Chondrocyte (in vitro differentiated cells): ENCODE data around the gene NR5A1. TPM values are rescaled to one million over a fixed set of nuclear protein-coding genes. Genes with fewer than 3 reads are reported as not detected.

ENCODE experiments used
- DNase-seq: peaks from one replicate; pipeline ENCODE4 v3.0.0; 2021; ENCODE audit warnings: mixed read lengths, low spot score
- H3K27ac Mint-ChIP-seq: one replicate; pipeline ENCODE4 v1.8.0; 2021; ENCODE audit warnings: mild to moderate bottlenecking, moderate library complexity, mixed read lengths; ENCODE audit not compliant: unreplicated experiment
- H3K27me3 Mint-ChIP-seq: 2 replicates; pipeline ENCODE4 v1.8.0; 2021; ENCODE audit warnings: low read depth, mixed read lengths
- H3K36me3 Mint-ChIP-seq: 2 replicates; pipeline ENCODE4 v1.8.0; 2021; ENCODE audit warnings: low read depth, mixed read lengths
- H3K4me1 Mint-ChIP-seq: 2 replicates; pipeline ENCODE4 v1.8.0; 2021; ENCODE audit warnings: low read depth, mild to moderate bottlenecking, mixed read lengths
- H3K4me3 Mint-ChIP-seq: one replicate; pipeline ENCODE4 v1.8.0; 2021; ENCODE audit warnings: mild to moderate bottlenecking, moderate library complexity, mixed read lengths; ENCODE audit not compliant: unreplicated experiment
- H3K9me3 Mint-ChIP-seq: 2 replicates; pipeline ENCODE4 v1.8.0; 2021; ENCODE audit warnings: low read depth, mixed read lengths
- total RNA-seq: library from RNA; stranded (reverse); gene quantifications from 3 replicates; pipeline ENCODE4 v1.2.1, GENCODE V29; 2021
- TF ChIP-seq, protein P1 (sequence below): fragments of 200-600 bp; sonication (generic); IDR thresholded peaks from 2 replicates; pipeline ENCODE4 v1.5.0; 2021; ENCODE audit warnings: antibody characterized with exemption, mild to moderate bottlenecking, moderate library complexity

NR5A1 gene
- total RNA-seq, 1 donor from 2014 or later = not detected

GRCh38 chr9:124469011-124469832, 38.0 kb downstream of the NR5A1 start:
- DNase-seq = peak; percentile 71

DNA sequence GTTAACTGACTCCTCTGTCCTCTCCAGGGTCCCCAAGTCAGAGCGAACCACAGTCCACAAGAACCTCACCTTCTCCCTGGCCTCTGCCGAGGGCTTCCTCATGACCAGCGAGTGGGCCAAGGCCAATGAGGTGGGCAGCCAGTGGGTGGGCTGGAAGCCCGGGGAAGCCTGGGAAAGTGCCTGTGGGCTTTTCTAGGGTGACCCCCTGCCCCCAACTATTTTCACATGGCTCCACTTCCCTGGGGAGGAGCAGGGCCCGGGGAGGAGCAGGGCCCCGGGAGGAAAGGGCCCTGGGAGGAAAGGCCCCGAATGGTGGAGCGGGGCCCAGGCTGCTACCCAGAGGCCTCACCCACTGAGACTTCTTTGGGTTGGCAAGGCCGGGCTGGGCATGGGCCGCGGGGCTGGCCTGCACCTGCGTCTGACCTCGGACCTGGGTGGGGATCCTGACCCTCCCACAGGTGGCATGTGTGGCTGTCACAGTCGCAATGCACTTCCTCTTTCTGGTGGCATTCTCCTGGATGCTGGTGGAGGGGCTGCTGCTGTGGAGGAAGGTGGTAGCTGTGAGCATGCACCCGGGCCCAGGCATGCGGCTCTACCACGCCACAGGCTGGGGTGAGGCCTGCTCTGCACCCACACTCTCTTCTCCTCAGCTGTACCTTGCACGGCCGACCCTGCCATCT, 39.0 kb downstream of the NR5A1 start:
- Mint-ChIP-seq H3K36me3 (peaks cover 3% of the 10 kb centered on the region), H3K27ac (peak overlapping the region; percentile 33), H3K4me3 (no peak overlapping the region), H3K9me3 (peaks cover 4% of the 10 kb centered on the region), H3K4me1 (no peaks in the 10 kb centered on the region), H3K27me3 (peaks cover 23% of the 10 kb centered on the region)
- DNase-seq = peak; percentile 80
- TF ChIP-seq, protein P1, sequence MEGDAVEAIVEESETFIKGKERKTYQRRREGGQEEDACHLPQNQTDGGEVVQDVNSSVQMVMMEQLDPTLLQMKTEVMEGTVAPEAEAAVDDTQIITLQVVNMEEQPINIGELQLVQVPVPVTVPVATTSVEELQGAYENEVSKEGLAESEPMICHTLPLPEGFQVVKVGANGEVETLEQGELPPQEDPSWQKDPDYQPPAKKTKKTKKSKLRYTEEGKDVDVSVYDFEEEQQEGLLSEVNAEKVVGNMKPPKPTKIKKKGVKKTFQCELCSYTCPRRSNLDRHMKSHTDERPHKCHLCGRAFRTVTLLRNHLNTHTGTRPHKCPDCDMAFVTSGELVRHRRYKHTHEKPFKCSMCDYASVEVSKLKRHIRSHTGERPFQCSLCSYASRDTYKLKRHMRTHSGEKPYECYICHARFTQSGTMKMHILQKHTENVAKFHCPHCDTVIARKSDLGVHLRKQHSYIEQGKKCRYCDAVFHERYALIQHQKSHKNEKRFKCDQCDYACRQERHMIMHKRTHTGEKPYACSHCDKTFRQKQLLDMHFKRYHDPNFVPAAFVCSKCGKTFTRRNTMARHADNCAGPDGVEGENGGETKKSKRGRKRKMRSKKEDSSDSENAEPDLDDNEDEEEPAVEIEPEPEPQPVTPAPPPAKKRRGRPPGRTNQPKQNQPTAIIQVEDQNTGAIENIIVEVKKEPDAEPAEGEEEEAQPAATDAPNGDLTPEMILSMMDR = no peak

More at GRCh38 chr9:124469011-124469832, 38.0 kb downstream of the NR5A1 start:
- H3K9me3 Mint-ChIP-seq = no peaks in the 10 kb centered on the region
- peaks cover 22% of the 10 kb centered on the region for H3K27me3 Mint-ChIP-seq
- H3K4me3 Mint-ChIP-seq = no peak overlapping the region
- H3K36me3 Mint-ChIP-seq = peaks cover 3% of the 10 kb centered on the region
- H3K4me1 Mint-ChIP-seq = no peaks in the 10 kb centered on the region
- TF ChIP-seq, protein P1 = no peak
- no peak overlapping the region for H3K27ac Mint-ChIP-seq

DNA sequence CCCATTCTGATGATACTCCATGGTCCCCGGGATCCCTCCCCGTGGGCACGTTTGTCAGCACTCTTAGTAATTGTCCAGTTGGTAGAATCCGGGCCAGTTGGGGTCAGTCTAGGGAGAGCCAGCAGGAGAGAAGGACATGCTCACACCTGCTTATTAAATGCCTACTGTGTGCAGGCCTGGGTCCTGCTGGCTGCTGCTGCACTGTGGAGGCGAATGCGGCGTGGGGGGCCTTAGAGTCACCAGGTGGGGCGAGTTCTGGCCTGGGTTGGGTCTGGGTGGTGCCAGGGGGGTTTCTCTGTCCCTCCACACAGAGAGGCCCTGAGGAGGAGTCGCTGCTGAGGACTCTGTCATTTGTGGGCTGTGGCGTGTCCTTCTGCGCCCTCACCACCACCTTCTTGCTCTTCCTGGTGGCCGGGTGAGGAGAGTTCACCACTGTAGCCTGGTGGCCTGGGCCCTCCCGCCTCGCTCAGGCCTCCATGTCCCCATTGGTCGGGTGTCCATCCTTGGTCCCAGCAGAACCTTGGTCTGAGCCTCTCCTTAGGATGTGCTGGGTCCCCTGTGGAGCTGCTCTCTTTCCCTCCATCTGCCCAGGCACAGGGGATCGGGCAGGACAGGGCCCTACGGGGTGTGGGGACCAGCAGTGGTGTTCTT, 39.7 kb downstream of the NR5A1 start:
- Mint-ChIP-seq H3K4me3 (no peak overlapping the region), H3K9me3 (peaks cover 9% of the 10 kb centered on the region), H3K36me3 (peaks cover 4% of the 10 kb centered on the region), H3K27me3 (peaks cover 23% of the 10 kb centered on the region), H3K4me1 (no peaks in the 10 kb centered on the region), H3K27ac (no peak overlapping the region)
- TF ChIP-seq, protein P1 = no peak
- DNase-seq = peak; percentile 72

GRCh38 chr9:124465736-124466135, 41.5 kb downstream of the NR5A1 start:
- Mint-ChIP-seq H3K27me3 (peaks cover 32% of the 10 kb centered on the region), H3K36me3 (peaks cover 4% of the 10 kb centered on the region), H3K9me3 (peaks cover 11% of the 10 kb centered on the region), H3K4me1 (no peaks in the 10 kb centered on the region), H3K4me3 (no peak overlapping the region), H3K27ac (no peak overlapping the region)
- peak; percentile 26 for DNase-seq
- TF ChIP-seq, protein P1 = no peak

- Mint-ChIP-seq H3K27ac (no peak overlapping the region), H3K4me1 (no peaks in the 10 kb centered on the region), H3K4me3 (no peak overlapping the region), H3K27me3 (peaks cover 37% of the 10 kb centered on the region), H3K9me3 (peaks cover 15% of the 10 kb centered on the region), H3K36me3 (peaks cover 4% of the 10 kb centered on the region)
- no peak for DNase-seq
- TF ChIP-seq, protein P1 = no peak
Observed at GRCh38 chr9:124462739-124463138, 44.5 kb downstream of the NR5A1 start.
